CD4-positive, CD25-positive, alpha-beta regulatory T cell (primary cell): Measurements from ENCODE around the gene CD83. TPM values are rescaled to one million over a fixed set of nuclear protein-coding genes. Genes with fewer than 3 reads are reported as not detected.
"Not testable (repeated sequence)": the region's sequence is repeated elsewhere in the genome, so short reads cannot be mapped to it uniquely, and the experiment has no call there.

Experiments
- ATAC-seq, 2 donors: fragments of 150-1000 bp; cut with Tn5 transposase; one replicate each; pipeline ENCODE4 v1.10.0; 2021; ENCODE audit warnings: low read depth in 2 of 2, moderate number of reproducible peaks in 2 of 2, moderate library complexity in 1 of 2
- DNase-seq, 3 donors: peaks; one replicate each; pipeline versions ENCODE4 v3.0.0 to v3.0.0-alpha.2; 2012 to 2022; ENCODE audit warnings: mixed read lengths in 1 of 3
- H3K27ac ChIP-seq: one replicate; pipeline ENCODE4 v1.7.0; 2013; ENCODE audit warnings: mild to moderate bottlenecking, low read length; ENCODE audit not compliant: insufficient read depth, poor library complexity, severe bottlenecking
- H3K27me3 ChIP-seq: one replicate; pipeline ENCODE4 v1.7.0; 2013; ENCODE audit warnings: low read length; ENCODE audit not compliant: control insufficient read depth, insufficient read depth
- H3K36me3 ChIP-seq: one replicate; pipeline ENCODE4 v1.7.0; 2013; ENCODE audit warnings: mild to moderate bottlenecking, low read length, moderate library complexity; ENCODE audit not compliant: control insufficient read depth, insufficient read depth
- H3K4me1 ChIP-seq: 2 replicates; pipeline ENCODE4 v1.7.0; 2013; ENCODE audit warnings: mild to moderate bottlenecking, low read length; ENCODE audit not compliant: insufficient read depth, control insufficient read depth, poor library complexity, severe bottlenecking
- H3K4me3 ChIP-seq: one replicate; pipeline ENCODE4 v1.7.0; 2013; ENCODE audit warnings: low read depth, mild to moderate bottlenecking, low read length, moderate library complexity
- H3K9me3 ChIP-seq, 2 experiments: 1 replicate in 1 of 2; 2 replicates in 1 of 2; pipeline ENCODE4 v1.7.0; 2013; ENCODE audit warnings: low read length in 2 of 2, mild to moderate bottlenecking in 1 of 2, moderate library complexity in 1 of 2; ENCODE audit not compliant: control insufficient read depth in 2 of 2
- H3K27ac Mint-ChIP-seq, 3 donors: one replicate each; pipeline ENCODE4 v1.8.0; 2020 to 2022; ENCODE audit warnings: mild to moderate bottlenecking in 3 of 3, mixed read lengths in 3 of 3, moderate library complexity in 2 of 3
- H3K27me3 Mint-ChIP-seq: one replicate; pipeline ENCODE4 v1.8.0; 2022; ENCODE audit warnings: mild to moderate bottlenecking, mixed read lengths
- H3K36me3 Mint-ChIP-seq: one replicate; pipeline ENCODE4 v1.8.0; 2020; ENCODE audit warnings: mixed read lengths
- H3K4me1 Mint-ChIP-seq, 4 donors: one replicate each; pipeline ENCODE4 v1.8.0; 2020 to 2022; ENCODE audit warnings: mixed read lengths in 4 of 4, mild to moderate bottlenecking in 1 of 4
- H3K4me3 Mint-ChIP-seq, 4 donors: one replicate each; pipeline ENCODE4 v1.8.0; 2020 to 2022; ENCODE audit warnings: mild to moderate bottlenecking in 4 of 4, mixed read lengths in 4 of 4, moderate library complexity in 3 of 4
- H3K9me3 Mint-ChIP-seq, 7 donors: one replicate each; pipeline ENCODE4 v1.8.0; 2020 to 2022; ENCODE audit warnings: mixed read lengths in 7 of 7, mild to moderate bottlenecking in 3 of 7, moderate library complexity in 2 of 7
- polyA plus RNA-seq, 4 donors: library from polyadenylated mRNA; unstranded; fragments of 300-500 nt; fragmentation: Illumina TruSeq; gene quantifications; one replicate each; pipeline ENCODE4 v1.2.3, GENCODE V29; 2021
- total RNA-seq: library from RNA; stranded (reverse); gene quantifications from one replicate; pipeline ENCODE4 v1.2.3, GENCODE V29; 2022

CD83 gene
- total RNA-seq (76.8 TPM), polyA plus RNA-seq (1 to 10 TPM; 2.4 to 5.6 (median 4.2) TPM)

DNA sequence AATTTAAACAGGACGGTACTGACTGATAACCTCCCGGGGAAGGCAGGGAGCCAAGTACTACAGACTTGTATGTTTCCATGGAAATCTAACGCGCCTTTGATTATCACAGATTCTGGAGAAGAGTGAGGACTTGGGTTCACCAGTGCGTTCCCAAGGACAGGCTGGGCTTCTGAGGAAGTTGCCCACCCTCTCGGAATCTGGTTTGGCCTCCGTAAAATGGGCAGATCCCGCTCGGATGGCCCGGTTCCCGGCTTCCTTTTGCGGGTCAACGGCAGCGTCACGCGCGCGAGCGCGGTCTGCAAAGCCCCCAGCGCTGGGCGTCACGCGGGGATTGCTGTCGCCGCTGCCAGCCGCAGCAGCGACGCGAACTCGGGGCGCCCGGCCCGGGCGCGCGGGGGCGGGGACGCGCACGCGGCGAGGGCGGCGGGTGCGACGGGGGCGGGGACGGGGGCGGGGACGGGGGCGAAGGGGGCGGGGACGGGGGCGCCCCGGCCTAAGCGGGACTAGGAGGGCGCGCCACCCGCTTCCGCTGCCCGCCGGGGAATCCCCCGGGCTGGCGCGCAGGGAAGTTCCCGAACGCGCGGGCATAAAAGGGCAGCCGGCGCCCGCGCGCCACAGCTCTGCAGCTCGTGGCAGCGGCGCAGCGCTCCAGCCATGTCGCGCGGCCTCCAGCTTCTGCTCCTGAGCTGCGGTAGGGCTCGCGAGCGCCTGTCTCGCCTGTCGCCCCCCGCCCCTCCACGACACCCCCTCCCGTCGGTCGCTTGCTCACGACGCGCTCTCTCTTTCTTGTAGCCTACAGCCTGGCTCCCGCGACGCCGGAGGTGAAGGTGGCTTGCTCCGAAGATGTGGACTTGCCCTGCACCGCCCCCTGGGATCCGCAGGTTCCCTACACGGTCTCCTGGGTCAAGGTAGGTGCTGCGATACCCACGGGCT, at the start of gene CD83:
Gene CD83 (plus strand): TSS at position 615 of the 933 bp plus-strand sequence. CDS start 40 bp downstream, at position 655.
- ATAC-seq = peak; percentile 89 to 92
- peak within 1 kb of the TSS; percentile 91 for H3K4me3 ChIP-seq
- peak within 1 kb of the TSS; percentile 83 for H3K27ac ChIP-seq
- H3K27ac Mint-ChIP-seq = peak within 1 kb of the TSS; percentile 95 to 98 (median 97)
- no peaks in the 10 kb centered on the region for H3K36me3 Mint-ChIP-seq
- peak; percentile 83 to 91 (median 85) for DNase-seq
- peaks cover 9% of the 10 kb centered on the region for H3K27me3 Mint-ChIP-seq
- H3K27me3 ChIP-seq = no peaks in the 10 kb centered on the region
- H3K9me3 Mint-ChIP-seq = no peaks in the 10 kb centered on the region
- peak within 1 kb of the TSS; percentile 93 to 98 (median 96) for H3K4me3 Mint-ChIP-seq
- H3K4me1 ChIP-seq = peaks cover 41% of the 10 kb centered on the region
- H3K36me3 ChIP-seq = no peaks in the 10 kb centered on the region
- H3K4me1 Mint-ChIP-seq = peaks cover 14 to 53% (median 44%) of the 10 kb centered on the region in 4 donors
- H3K9me3 ChIP-seq = no peaks in the 10 kb centered on the region

DNA sequence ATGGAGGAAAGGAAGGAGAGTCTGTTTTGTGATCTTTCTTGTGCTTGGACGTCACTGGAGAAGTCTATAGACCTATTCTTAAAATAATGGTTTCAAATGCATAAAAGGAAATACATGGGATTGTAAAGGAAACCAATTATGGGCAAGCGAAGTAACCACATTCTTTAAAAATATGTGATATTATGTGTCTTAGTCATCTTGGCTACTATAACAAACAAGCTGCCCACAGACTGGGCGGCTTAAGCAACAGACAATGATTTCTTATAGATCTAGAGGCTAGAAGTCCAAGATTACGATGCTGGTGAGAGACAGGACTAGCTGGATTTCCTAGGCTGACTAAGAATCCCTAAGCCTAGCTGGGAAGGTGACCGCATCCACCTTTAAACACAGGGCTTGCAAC, 49.4 kb upstream of the CD83 start:
- peaks cover 5% of the 10 kb centered on the region for H3K4me1 ChIP-seq
- Mint-ChIP-seq H3K27me3 (peaks cover 17% of the 10 kb centered on the region), H3K36me3 (no peaks in the 10 kb centered on the region), H3K4me3 (no peak overlapping the region), H3K27ac (peak overlapping the region in 1 of 3 donors; percentile 5), H3K4me1 (peaks cover 0 to 4% (median 3%) of the 10 kb centered on the region in 4 donors), H3K9me3 (peaks cover 0 to 1% (median 0%) of the 10 kb centered on the region in 7 donors)
- no peak overlapping the region for H3K4me3 ChIP-seq
- ATAC-seq (no peak), DNase-seq (no peak)
- no peak overlapping the region for H3K27ac ChIP-seq
- H3K9me3 ChIP-seq = no peaks in the 10 kb centered on the region
- H3K36me3 ChIP-seq = no peaks in the 10 kb centered on the region
- H3K27me3 ChIP-seq = peaks cover 3% of the 10 kb centered on the region

DNA sequence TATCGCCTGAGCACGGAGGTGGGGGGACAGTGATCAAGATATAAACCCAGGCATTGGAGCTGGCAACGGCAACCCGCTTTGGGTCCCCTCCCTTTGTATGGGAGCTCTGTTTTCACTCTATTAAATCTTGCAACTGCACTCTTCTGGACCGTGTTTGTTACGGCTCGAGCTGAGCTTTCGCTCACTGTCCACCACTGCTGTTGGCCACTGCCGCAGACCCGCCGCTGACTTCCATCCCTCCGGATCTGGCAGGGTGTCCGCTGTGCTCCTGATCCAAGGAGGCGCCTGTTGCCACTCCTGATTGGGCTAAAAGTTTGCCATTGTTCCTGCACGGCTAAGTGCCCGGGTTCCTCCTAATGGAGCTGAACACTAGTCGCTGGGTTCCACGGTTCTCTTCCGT, 48.9 kb upstream of the CD83 start:
- Histone ChIP-seq H3K27ac (no peak overlapping the region), H3K4me1 (peaks cover 5% of the 10 kb centered on the region), H3K9me3 (no peaks in the 10 kb centered on the region), H3K27me3 (peaks cover 2% of the 10 kb centered on the region), H3K4me3 (no peak overlapping the region), H3K36me3 (no peaks in the 10 kb centered on the region)
- peaks cover 2 to 5% (median 4%) of the 10 kb centered on the region in 4 donors for H3K4me1 Mint-ChIP-seq
- no peak overlapping the region for H3K27ac Mint-ChIP-seq
- ATAC-seq (no peak), DNase-seq (no peak)
- no peak overlapping the region for H3K4me3 Mint-ChIP-seq
- H3K27me3 Mint-ChIP-seq = peaks cover 12% of the 10 kb centered on the region
- H3K36me3 Mint-ChIP-seq = no peaks in the 10 kb centered on the region
- peaks cover 0 to 1% (median 0%) of the 10 kb centered on the region in 7 donors for H3K9me3 Mint-ChIP-seq

DNA sequence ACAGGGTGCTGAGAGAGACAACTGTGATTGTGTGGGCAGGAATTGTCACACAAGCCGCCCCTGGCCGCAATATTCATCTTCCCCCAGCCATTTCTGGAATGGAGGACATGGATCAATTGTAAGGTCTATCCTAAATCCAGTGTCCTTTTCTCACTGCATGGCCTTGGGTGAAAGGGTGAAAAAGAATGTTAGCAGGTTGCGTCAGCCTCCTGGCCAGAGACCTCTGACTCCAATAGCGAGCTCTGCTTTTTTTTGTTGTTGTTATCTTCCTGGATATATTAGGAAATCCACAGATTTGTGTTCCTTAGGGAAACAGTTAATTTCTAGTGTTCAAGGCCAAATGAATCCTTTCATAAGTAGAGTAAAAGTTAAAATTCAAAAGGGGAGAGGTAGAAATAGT, 47.1 kb upstream of the CD83 start:
- H3K27ac Mint-ChIP-seq = no peak overlapping the region
- H3K4me1 Mint-ChIP-seq = peaks cover 14 to 22% (median 21%) of the 10 kb centered on the region in 4 donors
- H3K4me3 Mint-ChIP-seq = no peak overlapping the region
- H3K27me3 ChIP-seq = no peaks in the 10 kb centered on the region
- H3K4me1 ChIP-seq = peaks cover 15% of the 10 kb centered on the region
- no peaks in the 10 kb centered on the region for H3K9me3 Mint-ChIP-seq
- DNase-seq = no peak
- H3K36me3 ChIP-seq = no peaks in the 10 kb centered on the region
- H3K4me3 ChIP-seq = no peak overlapping the region
- no peaks in the 10 kb centered on the region for H3K9me3 ChIP-seq
- no peak overlapping the region for H3K27ac ChIP-seq
- ATAC-seq = no peak
- H3K36me3 Mint-ChIP-seq = no peaks in the 10 kb centered on the region
- H3K27me3 Mint-ChIP-seq = peaks cover 9% of the 10 kb centered on the region

DNA sequence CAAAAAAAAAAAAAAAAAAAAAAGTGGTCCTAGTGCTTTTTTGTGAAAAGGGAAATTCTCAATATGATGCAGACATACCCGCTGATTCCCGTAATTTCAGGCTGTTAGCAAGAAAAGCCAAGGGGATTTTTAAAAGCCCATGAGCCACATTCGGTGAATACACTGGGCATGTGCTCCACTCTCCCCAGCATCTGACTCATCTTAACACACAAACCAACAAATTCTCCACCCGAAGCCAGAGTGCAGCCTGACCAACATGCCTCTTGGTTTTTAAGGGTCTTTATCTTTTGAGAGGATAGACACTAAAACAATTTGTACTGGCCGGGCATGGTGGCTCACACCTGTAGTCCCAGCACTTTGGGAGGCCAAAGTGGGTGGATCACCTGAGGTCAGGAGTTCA, 45.5 kb upstream of the CD83 start:
- Mint-ChIP-seq H3K27me3 (peaks cover under 1% of the 10 kb centered on the region), H3K36me3 (no peaks in the 10 kb centered on the region), H3K27ac (no peak overlapping the region), H3K4me3 (no peak overlapping the region), H3K9me3 (peaks cover 0 to under 1% (median 0%) of the 10 kb centered on the region in 7 donors), H3K4me1 (peaks cover 12 to 26% (median 22%) of the 10 kb centered on the region in 4 donors)
- DNase-seq (no peak), ATAC-seq (no peak)
- H3K27me3 ChIP-seq = no peaks in the 10 kb centered on the region
- no peak overlapping the region for H3K27ac ChIP-seq
- no peak overlapping the region for H3K4me3 ChIP-seq
- peaks cover 10% of the 10 kb centered on the region for H3K4me1 ChIP-seq
- H3K9me3 ChIP-seq = no peaks in the 10 kb centered on the region
- no peaks in the 10 kb centered on the region for H3K36me3 ChIP-seq

GRCh38 chr6:14073561-14074354, 43.8 kb upstream of the CD83 start:
- H3K36me3 ChIP-seq, H3K9me3 ChIP-seq, H3K27me3 Mint-ChIP-seq, H3K9me3 Mint-ChIP-seq, H3K27me3 ChIP-seq, H3K4me3 ChIP-seq, ATAC-seq, H3K36me3 Mint-ChIP-seq: not testable (repeated sequence)
- Mint-ChIP-seq H3K4me3 (peak overlapping the region in 3 of 4 donors; percentile 66 to 90 (median 88)), H3K4me1 (peaks cover 12 to 36% (median 27%) of the 10 kb centered on the region in 4 donors), H3K27ac (peak overlapping the region; percentile 41 to 95 (median 95))
- peak in 1 of 3 donors; percentile 31 for DNase-seq
- peak overlapping the region; percentile 72 for H3K27ac ChIP-seq
- peaks cover 10% of the 10 kb centered on the region for H3K4me1 ChIP-seq

GRCh38 chr6:14074476-14075094, 43.0 kb upstream of the CD83 start:
- peaks cover 10% of the 10 kb centered on the region for H3K4me1 ChIP-seq
- Mint-ChIP-seq H3K27ac (peak overlapping the region; percentile 95 to 100 (median 95)), H3K9me3 (peaks cover 0 to 2% (median 0%) of the 10 kb centered on the region in 7 donors), H3K27me3 (no peaks in the 10 kb centered on the region), H3K4me1 (peaks cover 12 to 39% (median 27%) of the 10 kb centered on the region in 4 donors), H3K36me3 (no peaks in the 10 kb centered on the region), H3K4me3 (peak overlapping the region; percentile 66 to 94 (median 89))
- H3K9me3 ChIP-seq = no peaks in the 10 kb centered on the region
- peak overlapping the region; percentile 85 for H3K4me3 ChIP-seq
- DNase-seq = peak in 1 of 3 donors; percentile 15
- ATAC-seq = peak in 1 of 2 donors; percentile 8
- H3K27me3 ChIP-seq = no peaks in the 10 kb centered on the region
- H3K27ac ChIP-seq = peak overlapping the region; percentile 72
- no peaks in the 10 kb centered on the region for H3K36me3 ChIP-seq
